Measurements from ENCODE around the gene TFB2M. TPM values are rescaled to one million over a fixed set of nuclear protein-coding genes. Genes with fewer than 3 reads are reported as not detected.
"Not testable (repeated sequence)": the region's sequence is repeated elsewhere in the genome, so short reads cannot be mapped to it uniquely, and the experiment has no call there.

Gene TFB2M, protein sequence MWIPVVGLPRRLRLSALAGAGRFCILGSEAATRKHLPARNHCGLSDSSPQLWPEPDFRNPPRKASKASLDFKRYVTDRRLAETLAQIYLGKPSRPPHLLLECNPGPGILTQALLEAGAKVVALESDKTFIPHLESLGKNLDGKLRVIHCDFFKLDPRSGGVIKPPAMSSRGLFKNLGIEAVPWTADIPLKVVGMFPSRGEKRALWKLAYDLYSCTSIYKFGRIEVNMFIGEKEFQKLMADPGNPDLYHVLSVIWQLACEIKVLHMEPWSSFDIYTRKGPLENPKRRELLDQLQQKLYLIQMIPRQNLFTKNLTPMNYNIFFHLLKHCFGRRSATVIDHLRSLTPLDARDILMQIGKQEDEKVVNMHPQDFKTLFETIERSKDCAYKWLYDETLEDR
- 15.5 TPM for polyA plus RNA-seq (2013, experiment 1 of 2; ENCODE audit: insufficient read length)
- 11.0 TPM for polyA plus RNA-seq (2013, experiment 2 of 2; ENCODE audit: insufficient read length)

DNA sequence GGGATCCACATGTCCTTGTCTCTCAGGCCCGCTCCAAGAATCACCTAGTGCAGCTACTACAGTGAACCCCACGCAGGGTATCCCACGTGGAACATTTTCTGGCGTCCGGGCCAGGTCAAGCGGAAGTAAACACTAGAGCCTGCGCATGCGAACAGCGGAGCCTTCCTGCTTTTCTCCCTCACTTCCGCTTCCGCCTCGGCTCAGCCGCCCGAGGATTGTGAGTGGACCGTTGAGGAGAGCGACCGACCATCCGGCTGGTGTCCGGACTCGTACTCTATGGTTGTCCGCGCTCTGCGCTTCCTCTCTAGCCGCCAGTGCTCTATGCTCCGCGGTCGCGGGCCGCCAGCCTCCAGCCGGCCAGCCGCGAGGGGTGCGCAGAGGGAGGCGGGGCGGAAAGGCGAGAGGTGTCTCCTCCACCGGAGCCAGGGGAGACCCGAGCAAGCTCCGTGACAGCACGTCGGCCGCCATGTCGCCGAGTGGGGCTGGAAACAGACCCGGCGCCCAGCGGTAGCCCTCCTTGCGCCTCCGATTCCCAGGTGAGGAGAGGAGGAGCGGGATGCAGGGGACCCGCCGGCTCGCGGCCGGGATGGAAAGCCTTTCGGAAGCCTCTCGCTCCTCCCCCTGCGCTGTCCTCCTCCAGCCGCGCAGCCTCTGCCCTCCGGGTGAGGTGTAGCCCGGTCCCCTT is at the start of gene TFB2M, which contains the start of gene CNST:
Gene TFB2M (minus strand): TSS at position 134 of the 685 bp plus-strand sequence. CDS start 123 bp downstream, at position 11.
Gene CNST (plus strand): TSS at position 329 of the 685 bp plus-strand sequence. CDS start 25,107 bp downstream, outside the sequence.
- peak; percentile 99 for DNase-seq

GRCh38 chr1:246613096-246613758 is 47.2 kb upstream of the TFB2M start:
- DNase-seq: no peak

DNA sequence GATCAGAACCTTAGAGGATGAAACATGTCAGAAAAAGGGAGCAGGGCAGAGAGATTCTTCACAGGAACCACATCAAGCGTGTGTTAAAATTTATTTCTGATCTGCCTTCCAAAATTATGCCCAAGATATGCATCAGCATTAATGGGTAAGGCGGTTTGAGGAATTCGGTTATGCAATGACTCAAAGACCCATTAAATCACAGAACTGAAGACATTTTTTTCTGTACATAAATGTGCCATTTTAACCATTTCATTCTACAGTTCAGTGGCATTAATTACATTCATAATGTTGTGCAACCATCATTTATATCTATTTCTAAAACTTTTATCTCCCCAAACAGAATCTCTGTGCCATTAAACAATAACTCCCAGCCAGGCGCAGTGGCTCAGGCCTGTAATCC is 43.6 kb upstream of the TFB2M start:
- DNase-seq: no peak

GRCh38 chr1:246608616-246609376 is 42.7 kb upstream of the TFB2M start:
- peak; percentile 89 for DNase-seq

DNA sequence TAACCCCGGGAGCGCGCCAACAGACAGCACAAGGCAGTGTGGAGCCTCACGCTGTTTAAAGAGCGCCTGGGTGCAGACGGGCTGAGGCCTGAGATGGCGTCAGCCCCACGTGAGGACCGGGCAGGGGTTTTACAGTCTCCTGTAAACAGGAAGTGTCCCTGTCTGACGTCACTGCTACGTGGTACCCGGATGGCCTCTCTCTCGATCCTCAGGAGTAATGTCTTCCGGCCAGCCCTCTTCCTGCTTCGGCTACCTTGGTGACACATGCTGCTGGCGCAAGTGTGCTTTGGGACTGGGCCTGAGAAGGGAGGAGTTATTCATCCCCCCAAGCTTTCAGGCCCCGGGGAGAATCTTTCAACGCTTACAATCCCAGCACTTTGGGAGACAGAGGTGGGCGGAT is 41.4 kb upstream of the TFB2M start:
- no peak for DNase-seq

DNA sequence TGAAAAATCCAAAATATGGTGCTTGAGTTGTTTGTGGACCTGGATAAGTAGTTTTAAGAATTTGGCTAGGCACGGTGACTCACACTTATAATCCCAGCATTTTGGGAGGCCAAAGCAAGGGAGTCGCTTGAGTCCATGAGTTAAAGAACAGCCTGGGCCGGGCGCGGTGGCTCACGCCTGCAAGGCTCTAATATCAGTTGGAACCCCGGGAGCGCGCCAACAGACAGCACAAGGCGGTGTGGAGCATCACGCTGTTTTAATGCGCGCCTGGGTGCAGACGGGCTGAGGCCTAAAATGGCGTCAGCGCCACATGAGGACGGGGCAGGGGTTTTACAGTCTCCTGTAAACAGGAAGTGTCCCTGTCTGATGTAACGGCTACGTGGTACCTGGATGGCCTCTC is 39.2 kb upstream of the TFB2M start:
- not testable (repeated sequence) for DNase-seq

DNA sequence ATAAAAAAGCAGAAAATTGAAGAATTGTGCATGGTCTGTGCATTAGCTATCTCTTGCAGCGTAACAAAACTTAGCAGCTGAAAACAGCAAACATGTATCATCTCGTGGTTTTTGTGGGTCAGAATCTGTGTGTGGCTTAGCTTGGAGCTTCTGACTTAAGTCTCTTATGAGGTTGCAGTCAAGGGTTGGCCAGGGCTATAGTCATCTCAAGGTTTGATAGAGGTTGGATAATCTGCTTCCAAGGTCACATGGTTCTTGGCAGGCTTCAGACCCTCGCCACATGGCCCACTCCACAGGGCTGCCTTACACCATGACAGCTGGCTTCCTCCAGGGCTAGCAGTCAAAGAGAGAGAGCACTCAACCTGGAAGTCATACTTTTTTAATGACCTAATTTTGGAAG is 36.1 kb upstream of the TFB2M start:
- no peak for DNase-seq

DNA sequence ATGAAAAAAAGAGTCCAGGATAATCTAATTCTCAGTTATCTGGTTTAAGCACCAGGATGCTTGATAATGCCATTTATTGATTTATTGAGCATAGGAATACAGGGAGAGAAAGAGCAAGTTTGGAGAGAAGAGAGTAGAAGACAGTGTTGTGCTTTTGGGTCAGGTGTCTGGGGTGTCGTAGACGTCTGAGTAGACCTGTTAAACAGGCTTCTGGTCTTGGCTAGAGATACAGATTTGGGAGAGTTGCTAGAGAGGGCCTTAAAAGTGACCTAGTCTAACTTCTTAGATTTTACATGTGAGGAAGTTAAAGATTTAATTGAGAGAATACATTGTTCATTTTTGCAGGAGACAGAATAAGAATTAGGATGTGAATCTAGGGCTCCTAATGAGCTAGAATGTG is 34.5 kb upstream of the TFB2M start:
- DNase-seq: no peak

DNA sequence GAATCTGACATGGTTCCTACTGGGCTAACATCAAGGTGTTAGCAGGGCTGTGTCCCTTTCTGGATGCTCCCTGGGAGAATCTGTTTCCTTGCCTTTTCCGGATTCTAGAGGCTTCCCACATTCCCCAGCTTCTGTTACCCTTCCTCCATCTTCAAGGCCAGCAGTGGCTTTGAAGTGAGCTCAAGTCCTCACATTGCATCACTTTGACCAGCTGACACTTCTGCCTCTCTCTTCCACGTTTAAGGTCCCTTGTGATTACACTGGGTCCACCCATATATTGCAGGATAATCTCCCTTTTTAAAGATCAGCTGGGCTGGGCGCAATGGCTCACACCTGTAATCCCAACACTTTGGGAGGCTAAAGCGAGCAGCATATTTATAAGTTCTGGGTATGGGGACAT is 33.3 kb upstream of the TFB2M start:
- DNase-seq: no peak

- DNase-seq: no peak
These were observed 31.9 kb upstream of the TFB2M start for GRCh38 chr1:246597971-246598370.

- DNase-seq: peak; percentile 75
These were observed 31.3 kb upstream of the TFB2M start for GRCh38 chr1:246597340-246597739.

- DNase-seq: no peak
These were observed 29.1 kb upstream of the TFB2M start for GRCh38 chr1:246595146-246595545.

GRCh38 chr1:246592695-246593094 is 26.6 kb upstream of the TFB2M start:
- DNase-seq: peak; percentile 99

DNA sequence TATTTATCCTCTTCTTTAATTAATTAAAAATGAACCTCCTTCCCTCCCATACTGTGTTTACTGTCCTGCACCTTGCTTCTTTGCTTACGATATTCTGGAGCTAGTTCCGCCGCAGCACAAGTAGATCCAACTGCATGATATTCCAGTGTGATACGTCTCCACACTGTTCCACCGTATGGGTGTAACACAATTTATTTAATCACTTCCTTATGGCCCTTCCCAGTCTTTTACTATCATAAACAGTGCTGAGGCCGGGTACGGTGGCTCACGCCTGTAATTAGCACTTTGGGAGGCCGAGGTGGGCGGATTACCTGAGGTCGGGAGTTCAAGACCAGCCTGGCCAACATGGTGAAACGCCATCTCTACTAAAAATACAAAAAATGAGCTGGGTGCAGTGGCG is 25.9 kb upstream of the TFB2M start:
- DNase-seq: no peak

DNA sequence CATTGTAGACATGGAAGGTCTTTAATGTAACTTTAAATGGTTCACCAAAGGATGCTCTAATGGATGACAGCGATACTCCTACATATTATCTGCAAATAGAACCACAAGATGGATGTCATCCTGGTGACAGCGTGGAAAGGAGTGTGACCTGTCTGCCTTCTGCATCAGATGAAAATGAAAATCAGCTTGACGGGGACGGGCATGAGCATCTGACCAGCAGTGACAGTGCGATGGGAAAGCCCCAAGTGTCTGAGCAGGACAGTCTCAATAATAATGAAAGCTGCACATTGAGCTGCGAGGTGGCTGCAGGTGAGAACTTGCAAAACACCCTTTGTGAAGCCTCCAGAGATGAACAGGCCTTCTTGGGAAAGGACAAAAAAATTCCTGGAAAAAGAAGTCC is 25.4 kb upstream of the TFB2M start:
- no peak for DNase-seq

- DNase-seq: no peak
These were observed 25.0 kb upstream of the TFB2M start for GRCh38 chr1:246591047-246591446.

DNA sequence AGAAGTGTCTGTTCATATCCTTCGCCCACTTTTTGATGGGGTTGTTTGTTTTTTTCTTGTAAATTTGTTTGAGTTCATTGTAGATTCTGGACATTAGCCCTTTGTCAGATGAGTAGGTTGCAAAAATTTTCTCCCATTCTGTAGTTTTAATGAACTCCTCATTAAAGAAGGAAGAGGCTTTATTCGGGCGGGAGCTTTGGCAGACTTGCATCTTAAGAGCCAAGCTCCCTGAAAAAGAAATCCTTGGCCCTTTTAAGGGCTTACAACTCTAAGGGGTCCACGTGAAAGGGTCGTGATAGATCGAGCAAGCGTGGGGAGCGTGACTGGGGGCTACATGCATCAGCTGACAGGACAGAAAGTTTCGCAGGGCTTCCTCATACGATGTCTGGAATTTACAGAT is 23.9 kb upstream of the TFB2M start:
- not testable (repeated sequence) for DNase-seq

DNA sequence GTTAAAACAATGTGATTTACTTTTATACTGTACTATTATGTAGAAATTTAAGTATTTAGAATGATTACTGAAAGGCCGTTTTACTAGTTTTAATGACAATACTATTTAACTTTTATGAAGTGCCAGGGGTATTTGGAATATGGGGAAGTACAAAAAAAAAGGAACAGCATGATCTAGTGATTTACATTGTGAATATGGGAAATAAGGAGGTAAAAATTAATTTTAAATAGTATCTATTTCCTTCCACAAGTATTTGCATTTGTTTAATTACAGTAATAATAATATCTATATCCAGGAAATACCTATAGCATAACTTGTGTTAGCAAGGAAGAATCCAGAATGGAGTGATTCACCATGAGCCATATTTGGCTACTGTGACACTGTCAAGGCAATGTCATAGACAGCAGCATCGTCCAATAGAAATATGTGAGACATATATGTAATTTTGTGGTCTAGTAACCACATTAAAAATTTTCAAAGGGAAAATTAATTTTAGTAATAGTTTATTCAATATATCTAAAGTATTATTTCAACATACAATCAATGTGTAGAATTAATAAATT is 22.2 kb upstream of the TFB2M start:
- DNase-seq: peak; percentile 93

DNA sequence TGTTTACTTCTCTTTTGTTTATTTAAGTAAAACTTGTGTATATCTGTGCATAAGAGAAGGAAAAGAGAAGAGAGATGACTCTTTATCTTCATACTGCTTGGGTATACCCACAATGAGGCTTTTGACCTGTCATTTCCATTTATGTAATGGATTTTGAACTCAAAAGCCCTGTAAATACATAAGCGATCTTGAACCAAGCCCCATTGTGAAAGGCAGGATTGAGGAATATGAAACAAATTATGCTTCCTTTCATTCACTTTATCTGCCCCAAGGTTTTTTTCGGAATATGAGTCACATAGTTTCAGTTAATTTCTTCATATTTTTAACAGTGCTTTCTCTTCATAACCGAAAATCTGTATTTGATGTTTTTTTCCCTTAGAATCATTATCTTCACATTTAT is 21.5 kb upstream of the TFB2M start:
- peak; percentile 70 for DNase-seq

DNA sequence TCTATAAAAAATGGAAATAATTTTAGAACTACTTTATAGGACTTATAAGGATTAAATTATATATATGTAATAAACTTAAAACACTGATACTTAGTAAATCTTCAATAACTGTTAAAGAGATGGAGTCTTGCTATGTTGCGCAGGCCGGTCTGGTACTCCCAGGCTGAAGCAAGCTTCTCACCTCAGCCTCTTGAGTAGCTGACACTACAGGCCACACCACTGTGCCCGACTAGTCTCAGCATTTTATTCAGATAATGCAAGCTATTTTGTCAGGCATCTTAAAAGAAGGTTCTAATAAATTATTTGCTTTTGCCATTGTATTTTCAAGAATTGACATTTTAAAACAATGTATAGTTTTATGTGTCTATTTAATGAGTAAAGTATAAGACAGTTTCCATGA is 21.0 kb upstream of the TFB2M start:
- DNase-seq: no peak

GRCh38 chr1:246583448-246584185 is 17.6 kb upstream of the TFB2M start:
- no peak for DNase-seq
